SK-N-SH (cell line): ENCODE data around the gene KLRC2.

Experiments used
- EZH2phosphoT487 ChIP-seq: fragments of 200-600 bp; sonication (generic); IDR thresholded peaks from 2 replicates; pipeline ENCODE4 v1.6.1; 2017; ENCODE audit warnings: low read depth, mixed run types, mild to moderate bottlenecking, antibody characterized with exemption, moderate library complexity, borderline replicate concordance
- NFIC ChIP-seq: IDR thresholded peaks from 2 replicates; pipeline ENCODE4 v1.4.0; 2012; ENCODE audit warnings: borderline replicate concordance
- TF ChIP-seq, protein P1 (sequence below): fragments of 200-600 bp; sonication (generic); IDR thresholded peaks from 2 replicates; pipeline ENCODE4 v1.6.1; 2017; ENCODE audit warnings: antibody characterized with exemption, mild to moderate bottlenecking, moderate library complexity

DNA sequence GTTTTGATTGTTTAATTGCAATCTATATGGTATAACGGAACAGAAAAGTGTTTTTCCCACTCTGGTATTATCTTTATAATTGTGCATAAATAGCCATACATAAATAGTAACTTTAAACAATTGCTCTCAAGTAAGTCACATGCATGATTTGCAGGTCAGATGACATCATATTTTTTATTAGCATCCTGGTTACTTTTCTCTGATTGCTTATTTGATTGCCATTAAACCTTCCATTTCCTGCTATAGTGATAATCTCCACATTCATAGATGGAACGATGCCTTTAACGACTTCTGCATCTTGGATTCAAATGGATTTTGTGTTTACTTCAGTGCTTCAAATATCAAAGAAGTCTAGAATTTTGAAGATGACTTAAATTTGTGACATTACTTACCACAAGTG is 42.5 kb downstream of the KLRC2 start:
- TF ChIP-seq, protein P1, sequence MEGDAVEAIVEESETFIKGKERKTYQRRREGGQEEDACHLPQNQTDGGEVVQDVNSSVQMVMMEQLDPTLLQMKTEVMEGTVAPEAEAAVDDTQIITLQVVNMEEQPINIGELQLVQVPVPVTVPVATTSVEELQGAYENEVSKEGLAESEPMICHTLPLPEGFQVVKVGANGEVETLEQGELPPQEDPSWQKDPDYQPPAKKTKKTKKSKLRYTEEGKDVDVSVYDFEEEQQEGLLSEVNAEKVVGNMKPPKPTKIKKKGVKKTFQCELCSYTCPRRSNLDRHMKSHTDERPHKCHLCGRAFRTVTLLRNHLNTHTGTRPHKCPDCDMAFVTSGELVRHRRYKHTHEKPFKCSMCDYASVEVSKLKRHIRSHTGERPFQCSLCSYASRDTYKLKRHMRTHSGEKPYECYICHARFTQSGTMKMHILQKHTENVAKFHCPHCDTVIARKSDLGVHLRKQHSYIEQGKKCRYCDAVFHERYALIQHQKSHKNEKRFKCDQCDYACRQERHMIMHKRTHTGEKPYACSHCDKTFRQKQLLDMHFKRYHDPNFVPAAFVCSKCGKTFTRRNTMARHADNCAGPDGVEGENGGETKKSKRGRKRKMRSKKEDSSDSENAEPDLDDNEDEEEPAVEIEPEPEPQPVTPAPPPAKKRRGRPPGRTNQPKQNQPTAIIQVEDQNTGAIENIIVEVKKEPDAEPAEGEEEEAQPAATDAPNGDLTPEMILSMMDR = no peak
- no peak for TF ChIP-seq NFIC
- no peak for TF ChIP-seq EZH2phosphoT487
